Thoracic aorta (tissue), 2 donors: ENCODE data around the gene PDXP. TPM values are rescaled to one million over a fixed set of nuclear protein-coding genes. Genes with fewer than 3 reads are reported as not detected.
A peak's percentile ranks its signal among the peaks of the same experiment; 100 is the strongest.
"Not testable (repeated sequence)": the region's sequence is repeated elsewhere in the genome, so short reads cannot be mapped to it uniquely, and the experiment has no call there.

Experiments used
- ATAC-seq: fragments of 150-250 bp; one replicate; pipeline ENCODE4 v1.8.0; 2017; ENCODE audit warnings: low read depth; ENCODE audit not compliant: insufficient number of reproducible peaks, low FRiP score
- DNase-seq: peaks from one replicate; pipeline ENCODE4 v3.0.0-alpha.2; 2020; ENCODE audit warnings: low spot score
- H3K27ac ChIP-seq, 2 donors: fragments of 200-600 bp; sonication (generic); 1 replicate in 1 of 2; 2 replicates in 1 of 2; pipeline ENCODE4 v1.5.1; 2016; ENCODE audit warnings: mild to moderate bottlenecking in 2 of 2, moderate library complexity in 2 of 2
- H3K27me3 ChIP-seq: fragments of 200-600 bp; sonication (generic); replicated peaks from 2 replicates; pipeline ENCODE4 v1.6.0; 2016; ENCODE audit warnings: mild to moderate bottlenecking; ENCODE audit not compliant: insufficient read depth
- H3K36me3 ChIP-seq: fragments of 200-600 bp; sonication (generic); one replicate; pipeline ENCODE4 v1.5.1; 2016
- H3K4me1 ChIP-seq, 2 donors: fragments of 200-600 bp; sonication (generic); 1 replicate in 1 of 2; 2 replicates in 1 of 2; pipeline versions ENCODE4 v1.5.1 to v1.6.0; 2016; ENCODE audit warnings: low read depth in 2 of 2, mild to moderate bottlenecking in 1 of 2; ENCODE audit not compliant: control insufficient read depth in 1 of 2
- H3K4me3 ChIP-seq: fragments of 200-600 bp; sonication (generic); 2 replicates; pipeline ENCODE4 v1.5.1; 2016; ENCODE audit warnings: mild to moderate bottlenecking
- H3K9me3 ChIP-seq: fragments of 200-600 bp; sonication (generic); 2 replicates; pipeline ENCODE4 v1.5.1; 2016
- total RNA-seq, 2 donors: library from RNA; depleted of rRNA; stranded (reverse); fragments of >200 nt; gene quantifications; one replicate each; pipeline versions ENCODE4 v1.1.0 to v1.2.3, GENCODE V29; 2016
- TF ChIP-seq, protein P1 (sequence below): fragments of 200-600 bp; sonication (generic); IDR thresholded peaks from one replicate; pipeline ENCODE4 v1.5.1; 2019; ENCODE audit warnings: antibody characterized with exemption

Gene PDXP, protein sequence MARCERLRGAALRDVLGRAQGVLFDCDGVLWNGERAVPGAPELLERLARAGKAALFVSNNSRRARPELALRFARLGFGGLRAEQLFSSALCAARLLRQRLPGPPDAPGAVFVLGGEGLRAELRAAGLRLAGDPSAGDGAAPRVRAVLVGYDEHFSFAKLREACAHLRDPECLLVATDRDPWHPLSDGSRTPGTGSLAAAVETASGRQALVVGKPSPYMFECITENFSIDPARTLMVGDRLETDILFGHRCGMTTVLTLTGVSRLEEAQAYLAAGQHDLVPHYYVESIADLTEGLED
- 10 to 100 TPM in 1 of 2 donors, 1 to 10 TPM in 1; 6.3 to 13.8 TPM for total RNA-seq

DNA sequence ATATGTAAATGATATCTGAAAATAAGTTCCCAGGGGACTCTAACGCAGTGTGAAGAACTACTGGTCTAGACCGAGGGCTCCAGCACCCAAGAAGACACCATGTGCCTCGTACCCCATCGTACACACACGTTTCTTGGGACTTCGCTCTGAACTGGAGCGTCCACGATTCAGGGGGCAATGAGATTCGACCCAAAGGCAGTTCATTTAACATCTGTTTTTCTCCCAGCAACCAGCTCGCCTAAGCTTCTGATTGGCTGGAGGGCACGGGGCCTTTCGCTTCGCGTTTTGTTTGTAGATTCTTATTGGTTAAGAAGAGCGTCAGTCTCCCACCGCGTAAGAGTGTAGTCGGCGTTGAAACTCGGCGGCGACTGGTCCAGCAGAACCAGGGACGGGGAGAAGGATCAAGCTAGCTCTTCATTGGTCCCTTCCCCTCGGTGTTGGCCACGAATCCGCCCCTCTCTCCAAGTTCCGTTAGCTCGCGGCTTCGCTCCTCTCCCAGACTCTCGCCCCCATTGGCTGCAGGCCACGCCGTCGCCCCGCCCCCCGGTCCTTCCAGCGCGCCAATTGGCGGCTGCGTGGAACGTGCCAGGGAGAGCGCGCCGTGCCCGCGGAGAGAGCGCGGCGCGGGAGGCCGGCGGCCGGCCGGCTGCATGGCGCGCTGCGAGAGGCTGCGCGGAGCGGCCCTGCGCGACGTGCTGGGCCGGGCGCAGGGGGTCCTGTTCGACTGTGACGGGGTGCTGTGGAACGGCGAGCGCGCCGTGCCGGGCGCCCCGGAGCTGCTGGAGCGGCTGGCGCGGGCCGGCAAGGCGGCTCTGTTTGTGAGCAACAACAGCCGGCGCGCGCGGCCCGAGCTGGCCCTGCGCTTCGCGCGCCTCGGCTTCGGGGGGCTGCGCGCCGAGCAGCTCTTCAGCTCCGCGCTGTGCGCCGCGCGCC, at the start of gene PDXP:
Gene PDXP (plus strand): TSS at position 591 of the 933 bp plus-strand sequence. CDS start 60 bp downstream, at position 651.
- Histone ChIP-seq H3K4me3 (peak within 1 kb of the TSS; percentile 71), H3K36me3 (no peaks in the 10 kb centered on the region), H3K27me3 (no peaks in the 10 kb centered on the region), H3K4me1 (peaks cover 11 to 39% of the 10 kb centered on the region in 2 donors), H3K9me3 (no peaks in the 10 kb centered on the region), H3K27ac (peak within 1 kb of the TSS; percentile 81 to 83)
- DNase-seq (peak; percentile 97), ATAC-seq (peak; percentile 95)
- TF ChIP-seq, protein P1, sequence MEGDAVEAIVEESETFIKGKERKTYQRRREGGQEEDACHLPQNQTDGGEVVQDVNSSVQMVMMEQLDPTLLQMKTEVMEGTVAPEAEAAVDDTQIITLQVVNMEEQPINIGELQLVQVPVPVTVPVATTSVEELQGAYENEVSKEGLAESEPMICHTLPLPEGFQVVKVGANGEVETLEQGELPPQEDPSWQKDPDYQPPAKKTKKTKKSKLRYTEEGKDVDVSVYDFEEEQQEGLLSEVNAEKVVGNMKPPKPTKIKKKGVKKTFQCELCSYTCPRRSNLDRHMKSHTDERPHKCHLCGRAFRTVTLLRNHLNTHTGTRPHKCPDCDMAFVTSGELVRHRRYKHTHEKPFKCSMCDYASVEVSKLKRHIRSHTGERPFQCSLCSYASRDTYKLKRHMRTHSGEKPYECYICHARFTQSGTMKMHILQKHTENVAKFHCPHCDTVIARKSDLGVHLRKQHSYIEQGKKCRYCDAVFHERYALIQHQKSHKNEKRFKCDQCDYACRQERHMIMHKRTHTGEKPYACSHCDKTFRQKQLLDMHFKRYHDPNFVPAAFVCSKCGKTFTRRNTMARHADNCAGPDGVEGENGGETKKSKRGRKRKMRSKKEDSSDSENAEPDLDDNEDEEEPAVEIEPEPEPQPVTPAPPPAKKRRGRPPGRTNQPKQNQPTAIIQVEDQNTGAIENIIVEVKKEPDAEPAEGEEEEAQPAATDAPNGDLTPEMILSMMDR = no peak

DNA sequence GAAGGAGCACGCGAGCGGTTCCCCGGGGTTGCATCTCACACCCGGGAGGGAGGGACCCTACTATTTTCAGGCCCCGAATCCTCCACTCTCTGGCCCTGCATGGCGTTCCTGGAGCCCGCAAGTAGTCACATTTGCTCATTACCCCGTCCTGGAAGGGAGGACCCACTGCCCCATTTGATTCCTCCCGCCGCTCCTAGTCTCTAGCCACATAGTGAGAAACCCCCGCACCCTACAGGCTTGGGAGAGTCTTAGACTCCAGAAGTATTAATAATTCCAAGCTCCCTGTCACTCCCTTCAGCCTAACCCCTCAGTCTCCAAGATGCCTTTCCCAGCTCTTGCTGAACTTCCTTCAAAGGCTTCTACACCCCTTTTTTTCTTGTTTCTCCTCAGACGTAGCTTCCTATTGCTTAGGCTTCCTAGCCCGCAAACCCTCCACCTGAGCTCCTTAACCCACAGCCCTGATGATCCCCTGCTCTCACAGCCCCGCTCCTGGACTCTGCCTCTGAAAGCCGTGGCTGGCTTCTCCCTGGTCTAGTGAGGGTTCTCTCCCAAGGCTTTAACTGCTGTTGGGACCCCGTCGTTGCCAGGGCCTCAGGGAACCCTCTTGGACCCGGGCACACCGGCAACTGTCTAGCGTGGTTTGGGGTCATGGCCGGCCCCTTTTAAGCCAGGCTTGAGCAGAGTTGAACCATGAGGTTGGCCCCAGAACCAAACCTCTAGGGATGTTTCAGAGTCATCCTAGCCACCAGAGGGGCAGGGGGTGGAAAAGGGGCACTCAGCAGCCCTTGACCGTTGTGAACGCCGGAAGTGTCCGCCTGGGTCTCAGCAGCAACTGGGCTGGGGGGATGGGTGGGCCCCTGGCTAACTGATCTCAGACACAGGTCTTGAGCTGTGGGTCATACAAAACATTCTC, 49.0 kb upstream of the PDXP start:
- peak overlapping the region; percentile 74 for H3K4me3 ChIP-seq
- peaks cover 14 to 44% of the 10 kb centered on the region in 2 donors for H3K4me1 ChIP-seq
- H3K27me3 ChIP-seq = no peaks in the 10 kb centered on the region
- H3K27ac ChIP-seq = peak overlapping the region; percentile 91 to 94
- H3K36me3 ChIP-seq = no peaks in the 10 kb centered on the region
- TF ChIP-seq, protein P1 = no peak
- no peaks in the 10 kb centered on the region for H3K9me3 ChIP-seq
- no peak for DNase-seq
- ATAC-seq = no peak

DNA sequence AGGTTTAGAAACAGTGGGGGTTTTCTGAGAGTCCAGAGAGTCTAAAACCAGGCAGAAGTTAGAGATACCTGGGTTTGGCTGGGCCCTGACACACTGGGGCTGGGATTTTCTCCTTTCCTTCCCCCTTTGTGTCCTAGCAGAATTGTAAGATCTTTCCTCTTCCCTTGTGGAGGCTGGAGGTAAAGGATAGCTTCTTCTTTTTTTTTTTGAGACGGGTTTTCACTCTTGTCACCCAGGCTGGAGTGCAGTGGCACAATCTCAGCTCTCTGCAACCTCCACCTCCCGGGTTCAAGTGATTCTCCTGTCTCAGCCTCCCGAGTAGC, 48.4 kb upstream of the PDXP start:
- not testable (repeated sequence) for H3K36me3 ChIP-seq, H3K9me3 ChIP-seq, DNase-seq, H3K27me3 ChIP-seq, ATAC-seq
- Histone ChIP-seq H3K4me3 (peak overlapping the region; percentile 74), H3K4me1 (peaks cover 14 to 44% of the 10 kb centered on the region in 2 donors), H3K27ac (peak overlapping the region in 1 of 2 donors; percentile 91)

DNA sequence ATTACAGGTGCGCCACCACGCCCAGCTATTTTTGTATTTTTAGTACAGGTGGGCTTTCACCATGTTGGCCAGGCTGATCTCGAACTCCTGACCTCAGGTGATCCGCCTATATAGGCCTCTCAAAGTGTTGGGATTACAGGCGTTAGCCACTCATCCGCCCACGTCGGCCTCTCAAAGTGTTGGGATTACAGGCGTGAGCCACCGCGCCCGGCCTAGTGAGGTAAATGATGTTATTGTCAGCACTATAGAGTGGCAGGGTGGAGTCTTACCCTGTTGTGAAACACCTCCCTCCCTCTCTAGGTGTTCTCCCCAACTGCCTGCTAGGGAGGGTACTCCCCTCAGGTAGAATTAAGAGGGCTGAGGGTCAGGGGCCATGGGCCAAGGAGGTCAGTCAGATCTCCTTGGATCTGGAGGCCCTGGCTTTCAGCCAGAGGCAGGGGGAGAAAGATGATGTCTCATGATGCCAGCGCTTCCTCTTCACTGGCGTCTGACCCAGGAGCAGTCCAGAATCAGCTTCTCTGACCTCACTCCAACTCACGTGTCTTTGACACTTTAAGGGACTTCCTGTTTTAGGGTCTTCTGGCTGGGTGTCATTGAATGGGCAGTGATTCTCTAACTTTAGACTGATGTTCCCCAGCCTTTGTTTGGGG, 47.9 kb upstream of the PDXP start:
- Histone ChIP-seq H3K36me3 (peaks cover 2% of the 10 kb centered on the region), H3K27ac (no peak overlapping the region), H3K27me3 (no peaks in the 10 kb centered on the region), H3K9me3 (no peaks in the 10 kb centered on the region), H3K4me3 (peak overlapping the region; percentile 74), H3K4me1 (peaks cover 14 to 44% of the 10 kb centered on the region in 2 donors)
- TF ChIP-seq, protein P1 = no peak
- no peak for DNase-seq
- no peak for ATAC-seq

DNA sequence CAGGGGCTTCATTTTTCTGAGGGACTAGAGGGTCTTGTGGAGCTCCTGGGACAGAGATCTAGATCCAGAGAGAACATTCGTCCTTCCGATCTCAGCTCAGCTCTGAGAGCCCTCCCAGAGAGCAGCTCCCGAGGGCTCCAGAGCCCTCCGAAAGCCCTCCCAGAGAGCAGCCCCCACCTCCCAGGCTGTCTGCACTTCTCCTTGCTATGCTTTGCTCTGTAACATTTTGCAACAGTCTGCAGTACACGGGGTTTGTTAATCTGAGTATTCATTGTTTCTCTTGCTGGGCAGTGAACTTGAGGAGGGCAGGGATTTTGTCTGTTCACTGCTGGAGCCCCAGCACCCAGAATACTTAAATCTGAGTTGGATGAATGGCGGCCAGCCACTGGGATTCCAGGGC, 47.3 kb upstream of the PDXP start:
- Histone ChIP-seq H3K36me3 (peaks cover 7% of the 10 kb centered on the region), H3K4me1 (peaks cover 14 to 44% of the 10 kb centered on the region in 2 donors), H3K27ac (no peak overlapping the region), H3K4me3 (no peak overlapping the region), H3K27me3 (no peaks in the 10 kb centered on the region), H3K9me3 (no peaks in the 10 kb centered on the region)
- TF ChIP-seq, protein P1 = no peak
- no peak for ATAC-seq
- no peak for DNase-seq
